GM19239 (cell line): ENCODE results near the gene ADGRV1.

Source experiments
- DNase-seq: peaks from one replicate; pipeline ENCODE4 v3.0.0; 2011; ENCODE audit warnings: low spot score; ENCODE audit not compliant: insufficient read length
- FAIRE-seq: peaks from 2 replicates; lab custom pipeline; 2011; peaks lifted over from hg19 to GRCh38; lab: Jason Lieb, UNC

ADGRV1 gene

DNA sequence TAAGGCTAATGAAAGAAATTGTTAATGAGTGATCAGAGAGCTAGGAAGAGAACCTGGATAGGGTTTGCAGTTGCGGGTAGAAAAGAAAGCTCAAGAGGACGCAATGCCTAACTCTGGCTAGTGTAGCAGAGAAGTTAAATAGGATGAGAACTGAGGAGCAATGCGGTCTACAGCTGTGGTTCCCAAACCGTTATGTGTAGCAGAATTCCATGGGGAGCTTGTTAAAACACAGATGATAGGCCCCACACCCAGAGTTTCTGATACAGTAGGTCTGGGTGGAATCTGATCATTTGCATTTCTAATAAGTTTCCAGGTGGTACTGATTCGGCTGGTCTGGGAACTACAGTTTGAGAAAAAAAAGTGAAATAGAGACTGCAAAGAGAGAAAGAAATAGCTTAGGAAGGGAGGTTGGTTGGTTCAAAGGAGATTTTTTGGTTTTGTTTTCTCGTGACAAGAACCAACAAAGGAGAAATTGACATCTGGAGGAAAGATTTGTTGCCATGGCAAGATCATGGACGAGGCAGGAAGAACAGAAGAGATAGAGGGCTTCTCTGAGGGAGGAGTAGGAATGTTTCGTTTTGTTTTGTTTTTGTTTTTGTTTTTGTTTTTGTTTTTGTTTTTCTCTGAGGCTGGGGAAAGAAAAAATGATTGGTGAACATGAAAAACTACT, 548.4 kb downstream of the ADGRV1 start:
- DNase-seq (no peak), FAIRE-seq (no peak)

DNA sequence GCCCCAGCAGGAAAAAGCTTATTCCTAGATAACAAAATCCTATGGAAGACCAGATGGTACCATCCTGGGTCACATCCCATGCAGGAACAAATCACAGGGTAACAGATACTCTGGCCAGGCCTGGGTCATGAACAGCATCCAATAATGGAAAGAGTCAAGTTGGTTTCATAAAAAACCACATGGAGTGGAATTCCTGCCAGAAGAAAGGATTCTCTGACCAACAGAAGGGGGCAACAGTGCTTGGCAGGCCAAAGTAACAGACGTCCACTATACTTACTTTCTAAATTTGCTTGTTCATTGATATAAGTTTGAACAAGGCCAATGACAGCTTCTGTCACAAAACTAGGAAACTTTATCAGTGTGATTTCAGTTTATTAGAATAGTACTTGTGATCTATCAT, 551.0 kb downstream of the ADGRV1 start:
- DNase-seq, result no peak
- no peak for FAIRE-seq

DNA sequence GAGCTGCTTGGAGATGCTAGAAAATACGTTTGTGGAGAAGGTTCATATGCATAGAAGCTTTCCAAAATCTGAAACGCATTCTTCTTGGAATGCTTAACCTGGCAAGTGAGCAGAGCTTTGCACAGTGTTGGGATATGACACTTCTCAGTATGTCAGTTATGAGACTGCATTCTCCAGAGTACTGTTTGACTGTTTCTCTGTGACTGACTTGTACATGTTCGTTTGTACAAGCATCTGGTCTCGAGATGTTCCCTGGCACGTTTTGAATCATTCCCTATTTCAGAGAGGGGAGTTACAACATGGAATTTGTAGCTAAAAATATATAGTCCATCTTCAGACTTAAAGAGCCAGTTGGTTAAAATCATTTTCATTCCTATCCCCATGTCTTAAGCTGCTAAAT, 552.1 kb downstream of the ADGRV1 start:
- FAIRE-seq (no peak), DNase-seq (no peak)

DNA sequence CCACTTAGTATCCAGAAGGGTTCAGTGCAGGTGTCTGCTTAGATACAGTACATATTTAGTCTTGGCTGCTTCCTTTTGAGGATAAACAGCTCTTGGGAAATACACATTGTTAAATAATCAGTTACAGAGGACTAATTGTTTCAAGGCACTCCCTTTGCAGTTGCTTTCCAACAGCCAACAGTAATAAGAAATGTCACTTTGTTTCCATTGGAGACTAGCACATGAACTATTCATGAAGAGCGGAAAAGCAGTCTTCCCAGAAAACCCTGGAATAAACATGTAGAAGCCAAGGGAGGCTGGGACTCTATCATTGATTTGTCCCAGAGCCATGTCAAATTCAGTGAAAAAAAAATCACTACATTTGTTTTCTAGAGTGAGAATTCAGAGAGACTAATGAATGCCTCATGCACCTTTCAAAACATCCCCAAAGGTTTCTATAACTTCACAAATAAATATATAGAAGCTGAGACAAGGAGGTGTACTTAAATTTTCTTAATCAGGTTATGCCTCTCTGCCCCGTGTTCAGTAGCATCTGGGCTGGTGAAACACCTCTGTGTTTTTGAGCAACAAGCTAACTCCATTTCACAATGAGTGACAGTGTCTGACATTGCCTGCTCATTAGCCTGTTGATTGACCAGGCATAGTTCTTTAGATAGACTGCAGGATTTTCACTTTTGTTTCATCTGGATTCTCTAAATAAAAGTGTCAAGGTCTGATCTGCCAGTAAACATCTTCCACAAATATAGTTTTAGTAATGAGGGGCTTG, 553.1 kb downstream of the ADGRV1 start:
- DNase-seq (no peak), FAIRE-seq (no peak)

DNA sequence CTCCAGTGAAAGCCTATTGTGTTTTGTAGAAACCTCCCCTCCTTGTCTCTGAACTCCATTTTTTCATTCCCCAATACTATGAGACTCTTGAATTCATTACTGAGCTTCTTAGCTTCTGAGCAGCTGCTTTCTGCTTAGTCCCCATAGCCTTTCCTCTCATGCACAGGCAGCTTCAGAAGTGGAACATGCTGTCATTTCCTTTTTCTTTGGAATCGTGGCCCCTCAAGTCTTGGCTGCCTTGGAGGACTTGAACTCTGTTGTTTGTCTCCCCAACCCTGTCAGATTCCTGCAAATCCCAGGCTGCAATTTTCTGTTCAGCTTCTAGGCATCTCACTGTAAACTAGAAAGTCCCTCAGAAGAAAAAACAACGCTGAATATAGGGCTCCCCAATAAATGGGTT, 556.1 kb downstream of the ADGRV1 start:
- DNase-seq, result no peak
- no peak for FAIRE-seq

DNA sequence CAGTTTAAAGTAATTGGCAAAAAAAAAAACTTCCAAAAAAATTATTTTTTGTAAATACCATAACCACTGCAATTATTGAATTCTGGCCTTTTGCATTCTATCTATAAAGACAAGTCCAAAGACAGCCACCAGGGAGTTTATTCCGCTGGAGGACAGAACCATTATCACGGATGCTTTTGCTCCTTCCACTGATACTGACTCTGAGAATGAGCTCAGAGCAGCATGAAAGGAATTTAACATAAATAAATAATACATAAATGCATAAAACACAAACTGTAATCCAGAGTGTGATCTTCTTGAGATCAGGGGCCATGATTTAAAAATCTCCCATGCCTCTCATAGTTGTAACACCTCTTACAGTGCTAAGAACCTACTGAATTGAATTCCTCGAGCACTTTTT, 559.8 kb downstream of the ADGRV1 start:
- DNase-seq, result no peak
- FAIRE-seq, result no peak

- DNase-seq, result no peak
Observed at GRCh38 chr5:91118796-91119195, 560.2 kb downstream of the ADGRV1 start.

GRCh38 chr5:91119217-91119616, 560.6 kb downstream of the ADGRV1 start:
- DNase-seq, result no peak
- no peak for FAIRE-seq

More at GRCh38 chr5:91118796-91119195, 560.2 kb downstream of the ADGRV1 start:
- no peak for FAIRE-seq

DNA sequence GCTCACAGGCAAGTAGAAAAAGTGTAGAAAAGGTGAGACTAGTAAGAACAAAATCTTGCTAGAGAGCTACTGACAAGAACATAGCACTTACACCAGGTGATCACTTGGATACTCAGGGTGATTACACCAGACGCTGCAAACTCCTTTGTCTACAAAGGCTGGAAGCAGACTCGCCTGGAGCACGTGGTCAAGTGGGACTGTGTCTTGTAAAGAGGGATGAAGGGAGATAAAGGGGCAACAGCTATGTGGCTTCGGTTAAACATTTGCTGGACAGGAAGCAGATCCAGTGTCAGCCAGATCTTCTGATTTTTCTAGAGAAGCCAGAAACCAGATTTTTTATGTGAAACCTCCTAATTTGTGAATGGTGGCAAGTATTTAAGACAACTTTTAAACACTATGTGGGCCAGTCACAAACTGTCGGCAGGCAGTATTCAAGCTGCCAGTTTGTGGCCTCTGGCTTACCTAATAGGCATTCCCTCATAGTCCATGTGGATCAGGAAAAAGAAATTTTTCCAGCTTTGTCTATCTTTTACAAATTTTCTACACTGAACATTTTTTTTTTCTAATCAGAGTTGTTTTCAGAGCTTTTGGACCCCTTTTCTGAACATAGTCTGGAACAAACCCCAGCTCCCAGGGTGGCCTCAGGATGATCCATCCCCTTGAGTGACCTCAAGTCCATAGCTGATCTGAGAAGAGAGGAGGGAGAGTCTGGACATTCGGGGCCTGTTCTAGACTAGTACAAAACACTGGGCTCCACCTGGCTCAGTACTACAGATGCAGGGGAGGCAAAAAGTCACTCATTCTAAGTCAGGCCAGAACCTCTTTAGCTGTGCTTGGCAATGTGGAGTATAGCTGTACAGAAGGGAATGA, 561.6 kb downstream of the ADGRV1 start:
- FAIRE-seq (no peak), DNase-seq (no peak)

GRCh38 chr5:91121347-91121993, 562.9 kb downstream of the ADGRV1 start:
- no peak for FAIRE-seq
- no peak for DNase-seq

GRCh38 chr5:91122651-91123050, 564.1 kb downstream of the ADGRV1 start:
- FAIRE-seq, result no peak

DNA sequence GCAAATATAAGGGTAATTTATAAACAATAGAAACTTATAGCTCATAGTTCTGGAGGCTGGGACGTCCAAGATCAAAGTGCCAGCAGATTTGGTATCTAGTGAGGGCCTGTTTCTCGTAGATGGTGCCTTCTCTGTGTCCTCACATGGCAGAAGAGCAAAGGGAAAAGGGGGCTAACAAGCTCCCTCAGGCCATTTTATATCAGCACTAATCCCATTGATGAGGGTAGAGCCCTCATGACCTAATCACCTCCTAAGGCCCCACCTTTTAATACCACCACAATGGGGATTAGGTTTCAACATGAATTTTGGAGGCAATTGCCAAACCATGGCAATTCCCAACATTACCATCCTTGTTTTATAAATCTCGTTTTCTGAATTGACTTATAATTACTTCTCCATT, 564.7 kb downstream of the ADGRV1 start:
- DNase-seq (no peak), FAIRE-seq (no peak)

More at GRCh38 chr5:91122651-91123050, 564.1 kb downstream of the ADGRV1 start:
- no peak for DNase-seq

DNA sequence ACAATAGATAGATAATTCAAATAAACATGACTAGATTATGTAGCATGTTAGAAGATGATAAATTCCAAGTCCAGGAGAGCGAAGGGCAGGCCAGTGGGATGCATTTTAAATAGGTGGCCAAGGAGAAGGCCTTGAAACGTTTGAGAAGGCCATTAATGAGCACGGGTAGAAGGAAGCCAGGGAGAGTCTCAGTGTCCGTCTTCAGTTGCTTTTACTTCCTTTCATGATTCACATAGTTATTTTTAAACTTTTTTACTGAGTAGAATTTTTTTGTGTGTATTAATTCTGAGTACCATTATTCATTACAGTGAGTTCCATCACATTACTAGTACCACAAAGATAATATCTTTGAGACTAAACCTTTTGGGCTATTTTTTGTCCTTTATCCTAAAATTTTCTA, 565.3 kb downstream of the ADGRV1 start:
- DNase-seq (no peak), FAIRE-seq (no peak)

DNA sequence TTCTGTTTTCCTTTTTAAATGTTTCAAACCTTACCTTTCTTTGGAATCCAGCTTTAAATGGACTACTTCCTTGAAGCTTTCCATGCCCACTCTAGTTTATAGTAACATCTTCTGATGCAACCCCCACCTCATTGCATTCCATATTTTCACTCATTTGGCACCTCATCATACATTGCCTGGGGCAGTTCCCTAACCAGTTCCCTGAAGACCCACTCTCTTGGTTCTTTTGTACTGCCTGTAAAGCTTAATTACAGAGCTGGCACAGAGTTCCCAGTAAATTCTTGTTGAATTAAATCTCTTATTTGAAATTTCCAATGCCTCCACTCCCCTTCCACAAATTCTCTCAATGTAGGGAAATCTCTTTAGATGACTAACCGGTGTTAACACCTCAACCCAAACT, 567.3 kb downstream of the ADGRV1 start:
- FAIRE-seq (no peak), DNase-seq (no peak)

- FAIRE-seq (no peak), DNase-seq (no peak)
Observed at GRCh38 chr5:91126448-91126847, 567.9 kb downstream of the ADGRV1 start.

DNA sequence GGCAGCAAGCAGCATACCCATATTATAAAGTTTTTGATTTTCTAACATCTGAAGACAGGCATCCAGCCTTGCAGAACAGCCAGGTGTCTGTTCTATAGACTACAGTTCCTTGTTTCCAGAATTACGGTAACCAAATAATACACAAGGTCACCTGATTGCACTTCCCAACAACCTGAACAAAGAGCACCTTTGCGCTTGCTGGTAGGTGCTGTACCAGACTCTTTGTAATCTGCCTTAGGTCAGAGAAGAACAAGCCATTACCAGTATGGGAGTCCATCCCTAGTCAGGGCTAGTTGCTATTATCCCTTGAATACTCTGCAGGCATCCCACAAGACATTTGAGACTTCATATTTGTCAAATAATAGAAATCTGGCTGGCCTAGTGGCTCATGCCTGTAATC, 568.3 kb downstream of the ADGRV1 start:
- FAIRE-seq (no peak), DNase-seq (no peak)

GRCh38 chr5:91127456-91128081, 569.0 kb downstream of the ADGRV1 start:
- no peak for FAIRE-seq

GRCh38 chr5:91128604-91129003, 570.0 kb downstream of the ADGRV1 start:
- no peak for FAIRE-seq
- no peak for DNase-seq

More at GRCh38 chr5:91127456-91128081, 569.0 kb downstream of the ADGRV1 start:
- DNase-seq, result no peak

GRCh38 chr5:91129748-91130147, 571.2 kb downstream of the ADGRV1 start:
- FAIRE-seq, result no peak
- DNase-seq, result no peak

DNA sequence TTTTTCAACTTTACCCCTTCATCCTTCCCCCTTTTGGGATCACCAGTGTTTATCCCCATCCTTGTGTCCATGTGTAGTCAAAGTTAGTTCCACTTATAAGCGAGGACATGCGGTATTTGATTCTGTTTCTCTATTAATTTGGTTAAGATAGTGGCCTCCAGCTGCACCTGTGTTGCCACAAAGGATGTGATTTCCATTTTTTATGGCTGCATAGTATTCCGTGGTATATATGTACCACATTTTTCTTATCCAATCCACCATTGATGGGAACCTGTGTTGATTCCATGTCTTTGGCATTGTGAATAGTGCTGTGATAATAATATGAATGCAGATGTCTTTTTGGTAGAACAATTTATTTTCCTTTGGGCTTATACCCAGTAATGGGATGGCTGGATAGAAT, 572.2 kb downstream of the ADGRV1 start:
- no peak for DNase-seq
- no peak for FAIRE-seq
